RPMI8226 (cell line): ENCODE results near the gene OR9A4.
"Not testable (repeated sequence)": the region's sequence is repeated elsewhere in the genome, so short reads cannot be mapped to it uniquely, and the experiment has no call there.

ENCODE experiments used
- DNase-seq: peaks from one replicate; pipeline ENCODE4 v3.0.0-alpha.2; 2015

The OR9A4 gene, protein sequence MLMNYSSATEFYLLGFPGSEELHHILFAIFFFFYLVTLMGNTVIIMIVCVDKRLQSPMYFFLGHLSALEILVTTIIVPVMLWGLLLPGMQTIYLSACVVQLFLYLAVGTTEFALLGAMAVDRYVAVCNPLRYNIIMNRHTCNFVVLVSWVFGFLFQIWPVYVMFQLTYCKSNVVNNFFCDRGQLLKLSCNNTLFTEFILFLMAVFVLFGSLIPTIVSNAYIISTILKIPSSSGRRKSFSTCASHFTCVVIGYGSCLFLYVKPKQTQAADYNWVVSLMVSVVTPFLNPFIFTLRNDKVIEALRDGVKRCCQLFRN

GRCh38 chr7:141916099-141916498 is at the start of gene OR9A4:
OR9A4 (plus strand) TSS chr7:141916399; CDS start chr7:141918876, 2,477 bp downstream.
- DNase-seq = no peak

- no peak for DNase-seq
Observed at GRCh38 chr7:141866974-141867373, 49.2 kb upstream of the OR9A4 start.

- DNase-seq = peak; percentile 60
Observed at GRCh38 chr7:141872931-141873330, 43.3 kb upstream of the OR9A4 start.

- peak; percentile 47 for DNase-seq
Observed at GRCh38 chr7:141874787-141875186, 41.4 kb upstream of the OR9A4 start.

GRCh38 chr7:141875453-141875852 is 40.7 kb upstream of the OR9A4 start:
- DNase-seq = no peak

DNA sequence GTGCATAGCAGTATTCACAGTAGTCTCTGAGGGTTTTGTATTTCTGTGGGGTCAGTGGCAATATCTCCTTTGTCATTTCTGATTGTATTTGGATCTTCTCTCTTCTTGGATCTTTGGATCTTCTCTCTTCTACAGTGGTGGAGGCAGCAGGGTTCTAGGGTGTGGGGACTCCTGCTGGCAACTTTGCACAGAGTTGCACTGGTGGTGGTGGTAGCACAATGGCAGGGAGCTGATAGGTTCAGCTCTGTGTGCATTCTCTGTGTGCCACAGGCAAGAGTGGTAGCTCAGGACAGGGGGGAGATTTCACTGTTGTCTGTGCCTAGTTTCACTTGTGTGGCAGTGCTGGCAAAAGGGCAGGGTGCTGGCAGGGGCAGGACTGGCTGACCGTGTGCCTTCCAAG is 39.8 kb upstream of the OR9A4 start:
- DNase-seq = no peak

- DNase-seq = no peak
Observed at GRCh38 chr7:141877365-141877764, 38.8 kb upstream of the OR9A4 start.

- DNase-seq = no peak
Observed at GRCh38 chr7:141880960-141881359, 35.2 kb upstream of the OR9A4 start.

- no peak for DNase-seq
Observed at GRCh38 chr7:141884539-141885225, 31.5 kb upstream of the OR9A4 start.

DNA sequence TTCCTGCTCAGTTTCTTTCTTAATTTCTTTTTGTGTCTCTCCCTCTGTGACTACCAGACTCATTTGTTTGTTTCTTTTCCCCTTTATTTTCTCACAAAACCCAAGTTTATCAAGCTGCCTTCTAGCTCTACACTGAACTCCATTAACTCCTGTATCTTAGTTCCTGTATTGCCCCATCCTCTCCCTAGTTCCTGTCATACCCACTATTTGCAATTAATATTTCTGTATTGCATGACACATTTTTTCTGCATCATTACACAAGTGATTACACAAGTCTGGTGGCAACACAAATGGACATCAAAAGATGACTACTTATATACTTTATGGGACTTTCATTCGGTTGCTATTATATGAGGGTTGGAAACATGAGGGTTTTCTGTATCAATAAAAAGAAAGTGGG is 26.9 kb upstream of the OR9A4 start:
- DNase-seq = no peak

- DNase-seq = no peak
Observed at GRCh38 chr7:141891336-141891735, 24.9 kb upstream of the OR9A4 start.

DNA sequence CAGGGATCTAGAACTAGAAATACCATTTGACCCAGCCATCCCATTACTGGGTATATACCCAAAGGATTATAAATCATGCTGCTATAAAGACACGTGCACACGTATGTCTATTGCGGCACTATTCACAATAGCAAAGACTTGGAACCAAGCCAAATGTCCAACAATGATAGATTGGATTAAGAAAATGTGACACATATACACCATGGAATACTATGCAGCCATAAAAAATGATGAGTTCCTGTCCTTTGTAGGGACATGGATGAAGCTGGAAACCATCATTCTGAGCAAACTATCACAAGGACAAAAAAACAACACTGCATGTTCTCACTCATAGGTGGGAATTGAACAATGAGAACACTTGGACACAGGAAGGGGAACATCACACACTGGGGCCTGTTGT is 16.8 kb upstream of the OR9A4 start:
- DNase-seq = not testable (repeated sequence)

DNA sequence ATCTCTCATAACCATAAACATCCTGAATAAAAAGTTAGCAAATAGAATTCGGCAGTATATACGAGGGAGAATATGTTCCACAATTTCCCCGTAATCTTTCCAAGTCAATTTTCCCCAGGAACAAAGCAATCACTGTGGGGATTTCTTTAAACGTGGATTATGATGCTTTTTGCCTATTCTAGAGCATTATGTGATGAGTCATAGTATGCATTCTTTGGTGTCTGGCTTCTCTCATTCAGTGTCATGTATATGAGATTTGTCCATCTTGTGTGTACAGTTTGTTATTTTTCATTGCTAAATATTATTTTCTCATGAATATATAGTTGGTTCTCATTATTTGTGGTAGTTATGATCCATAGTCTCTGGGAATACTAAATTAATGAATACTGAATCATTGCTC is 9.9 kb upstream of the OR9A4 start:
- DNase-seq = no peak

DNA sequence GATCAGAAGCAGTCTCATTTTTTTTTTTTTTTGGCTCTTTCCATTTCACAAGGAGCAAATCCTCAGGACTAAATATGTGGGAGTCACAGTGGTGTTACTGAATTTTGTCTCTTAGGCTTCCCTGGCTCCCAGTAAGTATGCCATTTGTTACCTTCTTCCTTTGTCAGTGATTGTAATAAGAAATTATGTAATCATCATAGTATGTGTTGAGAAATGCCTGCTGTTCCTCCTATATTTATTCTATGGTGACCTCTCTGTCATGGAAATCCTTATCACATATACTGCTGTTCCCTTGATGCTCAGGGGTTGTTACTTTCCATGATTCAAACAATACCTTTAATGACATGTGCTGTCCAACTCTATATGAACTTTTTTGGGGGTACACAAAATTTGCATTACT is 4.8 kb upstream of the OR9A4 start:
- DNase-seq = no peak

GRCh38 chr7:141915565-141915964 is 634 bp upstream of the OR9A4 start:
- peak; percentile 83 for DNase-seq

DNA sequence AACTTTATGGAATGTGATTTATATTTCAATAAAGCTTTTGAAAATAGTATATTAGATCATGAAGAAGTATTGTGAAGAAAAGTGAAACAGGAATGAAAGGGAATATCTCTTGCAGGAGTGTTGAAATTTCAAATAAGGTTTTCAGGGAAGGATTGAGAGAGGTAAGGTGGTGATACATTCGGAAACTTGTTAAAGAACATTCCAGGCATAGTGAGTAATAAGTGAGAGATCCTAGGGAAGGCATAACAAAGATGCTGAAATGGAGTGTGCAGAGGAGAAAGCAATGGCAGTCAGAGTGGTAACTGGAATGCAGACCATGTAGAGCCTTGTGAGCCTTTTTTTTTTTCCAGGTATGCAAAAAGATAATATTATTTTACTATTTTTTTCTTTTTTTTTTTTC is 4.1 kb downstream of the OR9A4 start:
- DNase-seq = no peak

GRCh38 chr7:141928146-141928844 is 12.1 kb downstream of the OR9A4 start:
- no peak for DNase-seq

GRCh38 chr7:141928845-141929195 is 12.6 kb downstream of the OR9A4 start:
- DNase-seq = no peak

DNA sequence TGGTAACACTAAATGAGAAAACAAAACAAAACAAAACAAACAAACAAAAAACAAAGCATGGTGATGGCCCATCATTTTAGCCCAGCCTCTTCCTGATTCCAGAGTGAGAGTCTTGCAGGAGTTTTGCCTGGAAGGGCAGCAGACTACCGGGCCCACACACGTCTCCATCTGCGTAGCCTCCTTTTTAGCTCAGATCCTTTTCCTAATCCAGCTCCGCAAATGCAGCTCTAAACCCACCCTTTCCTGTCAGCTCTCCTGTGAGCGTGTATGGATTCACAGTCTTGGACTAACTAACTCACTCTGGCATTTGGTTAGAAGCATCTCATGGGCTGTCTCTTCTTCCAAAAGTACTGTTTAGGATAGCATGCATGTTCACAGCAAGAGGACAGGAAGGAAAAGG is 14.0 kb downstream of the OR9A4 start:
- DNase-seq = no peak

GRCh38 chr7:141941075-141941474 is 24.9 kb downstream of the OR9A4 start:
- no peak for DNase-seq

DNA sequence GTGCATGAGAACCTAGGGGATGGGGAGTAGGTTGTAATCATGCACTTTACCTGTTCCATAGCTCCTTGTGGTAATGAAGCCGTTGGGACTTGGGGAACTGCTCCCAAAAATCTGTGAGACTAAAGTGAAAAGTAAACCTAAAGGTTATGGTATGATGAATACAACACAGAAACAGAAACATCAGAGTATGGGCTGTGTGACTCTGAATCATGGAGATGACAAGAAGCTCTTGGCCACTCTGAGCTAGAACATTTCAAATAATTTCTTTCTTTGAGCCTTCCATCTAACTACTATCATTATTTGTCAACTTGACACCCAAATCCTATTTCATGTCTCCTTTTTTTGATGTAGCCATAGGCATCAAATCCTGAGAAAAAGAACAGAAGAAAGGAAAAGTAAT is 27.6 kb downstream of the OR9A4 start:
- no peak for DNase-seq

DNA sequence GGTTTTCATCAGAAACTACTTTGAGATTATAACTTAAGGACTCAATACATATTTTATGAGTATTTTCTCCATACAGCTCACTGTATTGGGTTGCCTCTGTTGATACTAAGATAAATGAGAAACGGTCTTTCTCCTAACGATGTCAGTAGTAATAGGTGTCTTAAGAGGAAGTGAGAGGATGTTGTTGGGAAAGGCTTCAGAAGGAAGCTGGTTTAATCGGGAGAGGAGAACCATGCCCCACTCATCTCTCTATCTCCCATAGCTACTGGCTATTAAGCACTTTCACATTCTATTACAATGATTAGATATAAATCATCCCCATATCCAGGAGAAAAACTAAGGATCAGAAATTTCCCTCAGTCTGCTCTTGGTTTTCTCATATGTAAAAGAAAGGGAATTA is 28.6 kb downstream of the OR9A4 start:
- DNase-seq = no peak

DNA sequence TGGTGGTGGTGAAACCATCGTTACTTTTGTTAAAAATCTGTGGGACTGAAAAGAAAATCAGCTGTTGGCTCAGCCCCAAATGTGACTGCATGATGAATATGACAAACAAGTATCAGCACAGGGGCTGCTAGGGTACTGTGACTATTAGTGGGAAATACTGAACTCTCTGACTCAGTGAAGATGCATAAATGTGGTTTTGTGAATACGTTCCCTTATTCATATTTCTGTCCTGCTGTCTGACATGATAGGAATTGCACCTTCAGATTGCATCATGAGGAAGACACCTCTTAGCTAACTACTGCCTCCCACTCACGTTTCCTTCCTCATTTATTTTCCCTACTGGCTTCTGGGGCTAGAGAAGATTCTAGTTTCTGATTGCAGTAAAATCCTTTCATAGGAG is 29.2 kb downstream of the OR9A4 start:
- DNase-seq = no peak

GRCh38 chr7:141946796-141947195 is 30.6 kb downstream of the OR9A4 start, which contains the start of gene CLEC5A:
CLEC5A (minus strand) TSS chr7:141946974; CDS start chr7:141946292, 682 bp downstream.
- DNase-seq = no peak
